ENCODE results near the gene MLST8.

MLST8 gene

DNA sequence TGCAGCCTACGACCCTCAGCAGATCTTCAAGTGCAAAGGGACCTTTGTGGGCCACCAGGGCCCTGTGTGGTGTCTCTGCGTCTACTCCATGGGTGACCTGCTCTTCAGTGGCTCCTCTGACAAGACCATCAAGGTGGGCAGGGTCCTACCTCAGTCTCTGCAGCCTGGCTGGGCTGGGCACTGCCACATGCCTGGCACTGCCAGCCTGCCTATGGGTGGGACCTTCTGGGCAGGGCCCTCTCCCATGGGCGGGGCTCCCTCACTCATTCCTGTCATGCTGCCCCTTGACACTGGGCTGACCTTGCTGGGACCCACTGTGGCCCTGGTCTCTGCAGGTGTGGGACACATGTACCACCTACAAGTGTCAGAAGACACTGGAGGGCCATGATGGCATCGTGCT, 31.3 kb upstream of the MLST8 start:
- no peak for DNase-seq

GRCh38 chr16:2174396-2175131, 30.7 kb upstream of the MLST8 start:
- DNase-seq: no peak

DNA sequence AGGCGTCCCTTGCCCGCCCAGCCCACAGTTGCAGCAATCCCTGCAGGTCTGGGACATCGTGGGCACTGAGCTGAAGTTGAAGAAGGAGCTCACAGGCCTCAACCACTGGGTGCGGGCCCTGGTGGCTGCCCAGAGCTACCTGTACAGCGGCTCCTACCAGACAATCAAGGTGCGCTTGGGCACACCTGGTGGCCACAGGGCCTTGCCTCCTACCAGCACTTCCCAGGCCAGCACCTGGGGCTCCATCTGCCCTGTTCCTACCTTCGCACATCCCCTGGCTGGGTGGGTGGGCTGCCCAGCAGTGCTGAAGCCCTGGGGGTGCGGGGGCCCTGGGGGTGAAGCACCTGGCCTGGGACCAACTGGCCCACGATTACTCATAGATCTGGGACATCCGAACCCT, 29.8 kb upstream of the MLST8 start:
- DNase-seq: no peak

GRCh38 chr16:2176047-2176446, 29.2 kb upstream of the MLST8 start:
- DNase-seq: no peak

- no peak for DNase-seq
Observed at GRCh38 chr16:2177101-2177500, 28.2 kb upstream of the MLST8 start.

DNA sequence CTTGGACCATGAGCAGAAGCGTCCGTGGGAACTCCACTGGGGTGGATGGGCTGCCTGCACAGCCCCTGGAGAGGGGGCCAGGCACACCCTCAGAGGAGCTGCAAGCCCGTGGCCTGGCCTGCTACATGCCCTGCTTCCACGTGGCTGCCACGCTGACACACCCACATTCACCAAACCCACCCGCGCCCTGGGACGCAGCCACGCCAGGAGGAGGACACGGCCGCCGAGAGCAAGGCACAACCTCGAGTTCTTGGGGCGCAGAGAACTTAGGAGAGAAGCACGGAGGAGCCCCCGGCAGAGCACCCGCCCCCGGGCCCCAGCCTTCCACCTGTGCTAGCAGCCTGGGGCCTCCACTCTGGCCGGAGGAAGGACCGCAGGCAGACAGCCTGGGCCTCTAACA, 27.7 kb upstream of the MLST8 start:
- no peak for DNase-seq

- DNase-seq: peak; percentile 15
Observed at GRCh38 chr16:2178321-2179106, 26.7 kb upstream of the MLST8 start.

- DNase-seq: no peak
Observed at GRCh38 chr16:2179107-2179501, 26.1 kb upstream of the MLST8 start.

DNA sequence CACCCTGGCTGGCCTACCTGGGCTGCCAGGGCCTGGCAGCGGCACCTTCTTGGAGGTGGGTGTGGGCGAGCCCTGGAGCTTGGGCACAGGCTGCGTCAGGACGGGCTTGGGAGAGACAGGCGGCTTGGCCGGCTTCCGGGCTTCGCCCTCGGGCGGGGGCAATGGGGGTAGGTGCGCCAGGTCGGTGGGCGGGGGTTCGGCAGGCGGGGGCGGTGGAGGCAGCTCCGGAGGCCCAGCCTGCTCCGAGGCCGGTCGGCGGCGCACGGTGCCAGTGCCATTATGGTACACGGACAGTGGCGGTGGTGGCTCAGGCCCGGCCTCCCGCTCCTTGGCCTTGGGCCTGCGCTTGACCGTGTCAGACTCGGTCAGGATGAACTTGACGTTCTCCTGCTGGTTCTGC, 25.7 kb upstream of the MLST8 start:
- DNase-seq: no peak

GRCh38 chr16:2180461-2180860, 24.8 kb upstream of the MLST8 start:
- no peak for DNase-seq

GRCh38 chr16:2180962-2181923, 24.0 kb upstream of the MLST8 start:
- no peak for DNase-seq

- no peak for DNase-seq
Observed at GRCh38 chr16:2181952-2182351, 23.3 kb upstream of the MLST8 start.

- DNase-seq: no peak
Observed at GRCh38 chr16:2183671-2184070, 21.6 kb upstream of the MLST8 start.

DNA sequence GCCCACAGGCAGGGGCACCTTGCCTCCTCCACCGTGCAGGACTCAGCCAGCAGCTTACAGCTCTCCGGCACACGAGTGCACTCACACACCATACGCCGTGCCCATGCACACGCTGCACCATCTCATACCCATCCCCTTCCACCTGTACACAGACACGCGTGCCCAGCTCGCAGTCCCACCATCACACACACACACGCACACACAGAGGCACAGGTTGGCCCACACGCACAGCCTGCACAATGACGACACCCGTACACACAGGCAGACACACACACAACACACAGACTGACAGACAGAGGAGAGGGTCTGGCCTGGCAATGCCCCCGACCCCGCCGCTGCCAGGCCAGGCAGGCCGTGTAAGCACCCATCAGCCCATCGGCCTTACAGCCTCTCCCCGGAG, 20.9 kb upstream of the MLST8 start:
- no peak for DNase-seq

GRCh38 chr16:2184962-2185361, 20.3 kb upstream of the MLST8 start:
- no peak for DNase-seq

GRCh38 chr16:2186064-2186463, 19.2 kb upstream of the MLST8 start:
- no peak for DNase-seq

DNA sequence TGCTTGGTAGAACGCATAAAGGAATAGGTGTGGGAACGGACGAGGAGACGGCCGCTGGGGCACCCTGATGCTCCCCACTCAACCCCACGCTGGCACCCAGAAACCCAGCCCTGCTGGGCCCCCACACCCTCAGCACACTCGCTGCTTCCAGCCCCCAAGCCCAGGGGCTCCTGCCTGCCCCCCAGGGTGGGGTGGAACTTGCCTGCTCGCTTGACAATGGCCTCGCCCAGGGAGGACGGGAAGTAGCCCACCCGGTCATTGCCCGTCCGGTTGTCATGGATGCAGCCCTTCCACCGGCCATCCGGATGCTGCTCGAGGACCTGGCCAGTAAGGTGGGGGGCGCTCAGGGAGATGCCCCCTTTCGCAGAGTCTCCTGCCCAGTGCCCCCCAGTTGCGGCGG, 18.7 kb upstream of the MLST8 start:
- DNase-seq: no peak

GRCh38 chr16:2187212-2187611, 18.0 kb upstream of the MLST8 start:
- no peak for DNase-seq

DNA sequence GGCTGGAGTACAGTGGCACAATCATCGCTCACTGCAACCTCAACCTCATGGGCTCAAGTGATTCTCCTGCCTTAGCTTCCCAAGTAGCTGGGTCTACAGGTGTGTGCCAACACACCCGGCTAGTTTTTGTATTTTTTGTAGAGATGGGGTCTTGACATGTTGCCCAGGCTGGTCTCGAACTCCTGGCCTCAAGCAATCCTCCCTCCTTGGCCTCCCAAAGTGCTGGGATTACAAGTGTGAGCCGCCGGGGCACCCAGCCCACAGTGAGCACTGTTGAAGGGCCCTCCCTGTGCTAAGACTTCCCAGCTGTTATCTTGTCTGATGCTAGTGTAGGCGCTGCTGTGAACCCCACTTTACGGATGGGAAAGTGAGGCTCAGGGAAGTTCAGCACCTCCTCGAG, 16.9 kb upstream of the MLST8 start:
- no peak for DNase-seq

- no peak for DNase-seq
Observed at GRCh38 chr16:2189252-2189893, 15.9 kb upstream of the MLST8 start.

DNA sequence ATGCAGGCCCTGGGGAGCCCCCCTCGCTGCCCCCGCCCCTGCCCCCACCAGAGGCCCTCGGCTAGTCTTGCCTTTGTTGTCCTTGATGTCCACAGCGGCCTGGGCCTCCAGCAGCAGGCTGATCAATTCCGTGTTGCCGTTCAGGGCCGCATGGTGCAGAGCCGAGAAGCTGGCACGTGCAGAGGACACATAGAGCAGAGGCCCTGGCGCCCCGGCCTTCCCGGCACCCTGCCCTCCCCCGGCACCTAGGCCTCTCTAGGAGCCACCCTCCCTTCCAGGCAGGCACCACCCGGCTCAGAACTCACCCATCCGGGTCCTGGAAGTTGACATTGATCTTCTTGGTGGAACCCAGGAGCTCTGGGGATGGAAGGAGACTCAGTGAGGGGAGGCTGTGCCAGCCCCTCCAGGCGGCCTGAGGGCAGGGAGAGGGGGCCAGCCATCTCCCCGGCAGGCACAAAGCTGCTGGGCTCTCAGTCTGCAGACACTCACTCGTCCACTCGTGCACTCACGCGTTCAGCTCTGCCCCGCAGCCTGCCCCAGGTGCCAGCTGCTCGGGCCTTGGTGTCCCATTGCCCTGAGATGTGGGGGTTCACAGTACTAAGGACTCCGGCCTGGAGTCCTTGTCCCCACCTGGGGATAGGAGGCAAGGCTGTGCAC, 15.1 kb upstream of the MLST8 start:
- no peak for DNase-seq
